HG02938 (cell line): ENCODE measurements around the gene MFSD12.
"Not testable (repeated sequence)": the region's sequence is repeated elsewhere in the genome, so short reads cannot be mapped to it uniquely, and the experiment has no call there.

ENCODE experiments used
- ATAC-seq: cut with Tn5 transposase; IDR thresholded peaks from one replicate; pipeline ENCODE4 v1.9.1; 2021; ENCODE audit warnings: mild to moderate bottlenecking, moderate library complexity; ENCODE audit not compliant: unreplicated experiment

The MFSD12 gene

GRCh38 chr19:3511506-3512251 lies 45.7 kb downstream of the MFSD12 start:
- no peak for ATAC-seq

- ATAC-seq = no peak
These were observed 46.7 kb downstream of the MFSD12 start for GRCh38 chr19:3510727-3511126.

- ATAC-seq = no peak
These were observed 47.8 kb downstream of the MFSD12 start for GRCh38 chr19:3509566-3509989.

GRCh38 chr19:3508771-3509535 lies 48.4 kb downstream of the MFSD12 start:
- ATAC-seq = no peak

GRCh38 chr19:3508121-3508661 lies 49.2 kb downstream of the MFSD12 start:
- not testable (repeated sequence) for ATAC-seq

GRCh38 chr19:3507371-3508120 lies 49.8 kb downstream of the MFSD12 start:
- ATAC-seq = no peak

GRCh38 chr19:3506384-3507340 lies 50.7 kb downstream of the MFSD12 start:
- peak; percentile 26 for ATAC-seq

GRCh38 chr19:3505598-3506383 lies 51.6 kb downstream of the MFSD12 start, which contains the start of gene FZR1:
Gene FZR1, plus strand, starts transcription at chr19:3506311. Its CDS starts 16,679 bp downstream, at chr19:3522990.
- ATAC-seq = peak; percentile 79

GRCh38 chr19:3504735-3505134 lies 52.7 kb downstream of the MFSD12 start:
- no peak for ATAC-seq

GRCh38 chr19:3503036-3503572 lies 54.3 kb downstream of the MFSD12 start:
- no peak for ATAC-seq

GRCh38 chr19:3501780-3502179 lies 55.6 kb downstream of the MFSD12 start:
- no peak for ATAC-seq

- peak; percentile 74 for ATAC-seq
These were observed 56.8 kb downstream of the MFSD12 start, which contains the start of gene DOHH for GRCh38 chr19:3500429-3501101. Gene DOHH, minus strand, starts transcription at chr19:3500674. Its CDS starts 3,860 bp downstream, at chr19:3496814.

- no peak for ATAC-seq
These were observed 57.5 kb downstream of the MFSD12 start for GRCh38 chr19:3499738-3500428.

GRCh38 chr19:3497757-3498520 lies 59.4 kb downstream of the MFSD12 start:
- ATAC-seq = no peak

GRCh38 chr19:3496392-3497273 lies 60.8 kb downstream of the MFSD12 start:
- no peak for ATAC-seq

GRCh38 chr19:3494559-3494958 lies 62.8 kb downstream of the MFSD12 start:
- ATAC-seq = no peak
